GM19023 (cell line): ENCODE data around the gene LCN2.

ENCODE experiments used
- ATAC-seq: cut with Tn5 transposase; IDR thresholded peaks from one replicate; pipeline ENCODE4 v1.9.1; 2021; ENCODE audit warnings: mild to moderate bottlenecking, moderate library complexity; ENCODE audit not compliant: unreplicated experiment

The LCN2 gene

GRCh38 chr9:128146591-128147120 lies 2.6 kb upstream of the LCN2 start:
- ATAC-seq: no peak

- ATAC-seq: no peak
Measured at GRCh38 chr9:128148509-128149000, 698 bp upstream of the LCN2 start.

GRCh38 chr9:128149951-128150593 lies 819 bp downstream of the LCN2 start:
- no peak for ATAC-seq

DNA sequence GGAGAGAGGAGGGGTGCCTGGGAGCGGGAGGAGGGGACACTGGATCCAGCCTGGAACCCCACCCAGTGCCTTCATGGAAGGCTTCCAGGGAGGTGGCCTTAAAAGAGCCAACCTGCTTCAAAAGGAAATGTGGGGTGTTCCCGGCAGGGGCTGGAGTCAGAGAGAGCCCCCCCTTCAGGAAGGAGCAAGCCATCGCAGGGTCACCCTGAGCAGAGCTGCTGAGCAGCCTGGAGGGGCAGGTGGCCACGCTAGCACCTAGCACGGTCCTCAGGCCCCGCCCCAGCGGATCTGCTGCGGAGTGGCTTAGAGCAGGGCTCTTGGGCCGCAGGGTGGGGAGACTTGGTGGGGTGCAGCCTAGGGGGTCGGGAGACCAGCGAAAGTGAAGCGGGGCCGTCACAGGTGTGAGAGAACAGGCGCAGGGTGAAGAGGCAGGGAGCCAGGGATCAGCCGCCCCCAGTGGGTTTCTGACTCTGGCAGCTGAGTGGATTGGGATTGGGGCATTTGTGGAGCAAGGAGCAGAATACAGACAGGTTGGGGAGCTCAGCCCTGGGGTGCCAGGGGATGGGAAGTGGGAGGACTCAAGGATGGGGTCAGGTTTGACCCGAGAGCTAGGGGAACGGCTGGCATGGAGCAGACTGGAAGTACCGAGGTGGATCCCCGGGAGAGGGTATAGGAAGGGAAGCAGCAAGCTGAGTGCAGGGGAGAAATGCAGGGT lies 1.5 kb downstream of the LCN2 start:
- ATAC-seq: no peak

- no peak for ATAC-seq
Measured at GRCh38 chr9:128151309-128152132, 2.3 kb downstream of the LCN2 start.

- ATAC-seq: no peak
Measured at GRCh38 chr9:128152133-128153059, 3.1 kb downstream of the LCN2 start.

GRCh38 chr9:128153060-128153946 lies 4.0 kb downstream of the LCN2 start:
- no peak for ATAC-seq

DNA sequence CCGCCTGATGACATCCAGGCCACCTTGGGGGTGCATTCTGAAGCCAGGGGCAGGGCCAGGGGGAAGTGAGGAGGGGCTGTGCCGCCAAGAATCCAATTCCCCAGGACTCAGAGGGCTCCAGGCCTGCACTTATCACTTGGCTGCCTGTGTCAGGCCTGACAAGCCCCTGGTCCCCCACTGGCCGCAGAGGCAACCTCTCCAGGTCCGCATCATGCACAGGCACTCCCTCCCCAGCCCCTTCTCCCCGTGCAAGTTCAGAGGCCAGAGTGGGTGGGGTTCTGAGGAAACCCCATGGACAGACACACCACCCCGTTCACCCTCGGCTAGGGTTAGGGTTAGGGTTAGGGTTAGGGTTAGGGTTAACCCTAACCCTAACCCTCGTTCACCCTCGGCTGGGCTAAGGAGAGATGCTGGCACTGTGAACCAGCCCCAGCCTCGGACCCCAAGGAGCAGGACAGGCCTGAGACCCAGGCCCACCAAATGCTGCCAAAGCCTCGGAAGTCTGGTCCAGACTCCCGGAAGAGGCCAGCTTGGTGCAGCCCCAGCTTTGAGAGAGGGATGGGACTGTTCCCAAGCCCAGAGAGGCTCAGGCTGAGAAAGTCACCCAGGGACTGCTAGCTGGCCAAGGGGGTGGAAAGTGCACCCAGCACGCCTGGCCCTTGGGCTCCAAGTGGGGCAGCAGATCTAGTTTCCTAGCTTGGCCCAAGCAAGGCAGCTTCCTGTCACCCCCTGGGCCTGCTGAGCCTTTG lies 4.9 kb downstream of the LCN2 start:
- ATAC-seq: no peak

- ATAC-seq: no peak
Measured at GRCh38 chr9:128155736-128156500, 6.7 kb downstream of the LCN2 start.

DNA sequence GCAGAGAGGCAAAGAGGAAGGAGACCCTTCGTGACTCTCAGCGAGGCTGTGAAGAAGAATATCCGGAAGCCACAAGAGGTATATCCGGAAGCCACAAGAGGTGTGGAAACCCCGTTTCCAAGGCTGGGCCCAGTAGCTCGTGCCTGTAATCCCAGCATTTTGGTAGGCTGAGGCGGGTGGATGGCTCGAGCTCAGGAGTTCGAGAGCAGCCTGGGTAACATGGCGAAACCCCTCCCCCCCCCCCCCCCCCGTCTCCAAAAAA lies 10.2 kb downstream of the LCN2 start:
- no peak for ATAC-seq

DNA sequence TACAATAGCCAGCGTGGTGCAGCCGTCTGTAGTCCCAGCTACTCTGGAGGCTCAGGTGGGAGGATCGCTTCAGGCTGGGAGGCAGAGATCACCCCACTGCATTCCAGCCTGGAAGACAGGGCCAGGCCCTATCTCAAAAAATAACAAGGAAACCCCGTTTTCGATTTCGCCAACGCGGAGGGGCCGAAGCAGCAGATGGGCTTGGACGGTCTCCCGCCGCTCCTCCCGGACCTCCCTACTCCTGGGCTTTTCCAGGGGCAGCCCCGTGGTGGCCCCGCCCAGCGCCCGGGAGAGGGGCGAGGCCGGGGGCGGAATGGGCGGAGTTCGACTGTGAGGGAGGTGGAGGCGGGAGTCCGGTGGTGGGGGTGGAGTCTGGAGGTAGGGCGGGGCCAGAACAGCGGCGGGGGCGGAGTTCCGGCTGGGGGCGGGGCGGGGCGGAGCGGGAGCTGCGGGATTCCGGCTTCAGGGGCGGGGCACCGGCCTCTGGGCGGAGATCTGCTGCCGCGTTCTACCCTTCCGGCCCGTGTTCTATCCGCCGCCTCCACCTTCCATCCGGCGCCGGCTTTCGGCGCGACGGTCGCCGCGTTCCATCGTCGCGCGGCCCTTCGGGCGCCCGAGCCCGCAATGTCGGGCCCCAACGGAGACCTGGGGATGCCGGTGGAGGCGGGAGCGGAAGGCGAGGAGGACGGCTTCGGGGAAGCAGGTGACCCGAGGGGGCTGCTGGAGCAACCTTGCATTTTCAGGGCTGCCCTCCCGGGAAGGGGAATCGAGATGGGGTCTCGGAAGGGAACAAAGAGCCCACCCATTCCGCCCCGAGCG lies 10.7 kb downstream of the LCN2 start, which contains the start of gene BBLN:
Gene BBLN (plus strand): TSS at position 482 of the 819 bp plus-strand sequence. CDS start 143 bp downstream, at position 625.
- peak; percentile 87 for ATAC-seq

DNA sequence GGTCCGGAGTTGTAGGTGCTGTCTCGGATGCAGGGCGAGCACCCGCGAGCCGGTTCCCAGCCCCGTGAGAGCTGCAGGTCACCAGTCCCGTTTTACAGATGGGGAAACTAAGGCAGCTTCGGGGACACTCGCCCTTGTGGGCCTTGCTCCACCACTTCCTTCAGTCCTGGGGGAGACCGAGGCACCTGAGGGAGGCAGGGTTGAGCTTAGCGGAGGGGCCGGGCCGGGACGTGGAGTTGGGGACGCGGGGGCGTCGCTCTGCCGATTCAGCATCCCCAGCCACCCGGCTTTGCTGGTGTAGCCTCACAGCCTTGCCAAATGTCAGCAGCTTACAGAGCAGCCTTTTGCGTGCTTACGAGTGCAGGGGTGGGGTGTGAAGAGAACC lies 11.3 kb downstream of the LCN2 start:
- ATAC-seq: peak; percentile 2

- ATAC-seq: no peak
Measured at GRCh38 chr9:128161215-128161902, 12.1 kb downstream of the LCN2 start.

- ATAC-seq: no peak
Measured at GRCh38 chr9:128162215-128163026, 13.2 kb downstream of the LCN2 start.

GRCh38 chr9:128163027-128163515 lies 13.8 kb downstream of the LCN2 start:
- ATAC-seq: no peak
